ENCODE measurements around the gene ERMARD.

The ERMARD gene

DNA sequence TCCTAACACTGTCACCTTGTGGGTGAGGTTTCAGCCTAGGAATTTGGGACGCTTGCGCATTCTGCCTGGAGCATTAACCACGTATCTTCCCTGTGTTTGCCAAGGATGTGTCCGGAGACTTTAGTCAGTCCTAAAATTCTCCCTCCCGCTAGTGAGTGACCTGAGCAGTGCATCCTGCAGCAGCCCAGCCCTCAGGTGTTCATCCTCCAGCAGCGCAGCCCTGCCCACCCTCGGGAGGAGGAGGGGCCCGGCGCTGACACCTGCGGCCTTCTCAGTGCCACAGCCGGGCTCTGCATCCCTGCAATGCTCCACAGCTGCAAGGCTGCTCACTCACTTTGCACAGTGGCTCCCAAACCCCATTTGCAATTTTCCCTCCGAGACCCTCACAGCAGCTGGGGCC is 79.5 kb downstream of the ERMARD start:
- Histone ChIP-seq H3K9ac (ENCODE audit: low read length) (no peak overlapping the region), H3K27me3 (replicated peaks; ENCODE audit: control insufficient read depth, insufficient read depth, low read length) (peaks cover 48% of the 10 kb centered on the region), H3K4me3 (ENCODE audit: low read length) (no peak overlapping the region), H3K9me3 (ENCODE audit: control insufficient read depth, low read length) (peaks cover 21% of the 10 kb centered on the region), H3K4me1 (ENCODE audit: control insufficient read depth, insufficient read depth, low read length) (no peaks in the 10 kb centered on the region), H3K36me3 (ENCODE audit: control insufficient read depth, insufficient read depth, low read length, severe bottlenecking) (no peaks in the 10 kb centered on the region)
- no peak for DNase-seq (ENCODE audit: low read depth)
